Measurements from ENCODE around the gene RNF207.
A peak's percentile ranks its signal among the peaks of the same experiment; 100 is the strongest.

Gene RNF207

GRCh38 chr1:6179564-6180175, 26.2 kb upstream of the RNF207 start (continued):
- no peak for TF ChIP-seq ZNF571 (tag by site-specific recombination; IDR thresholded peaks at IDR 0.05)

DNA sequence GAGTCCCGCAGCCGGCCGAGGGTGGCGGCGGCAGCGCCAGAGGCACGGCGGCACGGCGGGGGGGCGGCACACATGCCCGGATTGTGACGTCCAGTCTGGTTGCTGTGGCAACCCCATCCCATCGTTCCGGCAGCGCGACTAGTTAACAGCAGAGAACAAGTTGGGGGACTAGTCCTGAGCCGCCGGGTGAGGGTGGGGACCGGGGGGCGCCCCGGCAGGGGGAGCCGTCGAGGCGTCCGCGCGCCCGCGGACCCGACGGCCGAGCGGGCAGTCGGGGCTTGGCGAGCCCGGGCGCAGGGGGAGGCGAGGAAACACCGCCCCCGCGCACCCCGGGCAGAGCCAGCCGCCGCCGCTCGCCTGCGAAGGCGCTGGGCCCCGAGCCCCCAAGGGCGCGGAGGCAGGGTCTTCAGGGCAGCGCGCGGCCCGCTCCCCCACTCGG, 25.6 kb upstream of the RNF207 start, which contains the start of gene CHD5:
Gene CHD5 (minus strand): TSS at position 54 of the 439 bp plus-strand sequence. CDS start 298 bp downstream, outside the sequence.
- ChIA-PET POLR2A (no interaction called here), CTCF (no interaction called here)
- peaks cover 0 to 12% of the 10 kb centered on the region in 2 experiments; a peak in 1 of 3 replicates for H3K36me3 ChIP-seq (ENCODE audit: control insufficient read depth in 2 of 2, insufficient read depth in 1 of 2, low read length in 2 of 2)
- H3K4me3 ChIP-seq (ENCODE audit: low read depth, low read length): peak within 1 kb of the TSS; percentile 29
- no peak within 1 kb of the TSS; the same call in 1 of the 2 replicates for H3K27ac ChIP-seq (ENCODE audit: extremely low read depth, low read depth, low read length)
- no peaks in the 10 kb centered on the region for H3K4me1 ChIP-seq (ENCODE audit: control insufficient read depth, insufficient read depth, low read length)
- TF ChIP-seq GLIS1 (tag by site-specific recombination; IDR thresholded peaks at IDR 0.05) (peak; percentile 44; the same call in 1 of the 2 replicates), ZNF146 (tag by site-specific recombination; IDR thresholded peaks at IDR 0.05) (0 out of 2 replicates have a peak, but pooled peaks have one; percentile 6), ZNF514 (tag by site-specific recombination; IDR thresholded peaks at IDR 0.05) (no peak)
- TF ChIP-seq, protein P1, sequence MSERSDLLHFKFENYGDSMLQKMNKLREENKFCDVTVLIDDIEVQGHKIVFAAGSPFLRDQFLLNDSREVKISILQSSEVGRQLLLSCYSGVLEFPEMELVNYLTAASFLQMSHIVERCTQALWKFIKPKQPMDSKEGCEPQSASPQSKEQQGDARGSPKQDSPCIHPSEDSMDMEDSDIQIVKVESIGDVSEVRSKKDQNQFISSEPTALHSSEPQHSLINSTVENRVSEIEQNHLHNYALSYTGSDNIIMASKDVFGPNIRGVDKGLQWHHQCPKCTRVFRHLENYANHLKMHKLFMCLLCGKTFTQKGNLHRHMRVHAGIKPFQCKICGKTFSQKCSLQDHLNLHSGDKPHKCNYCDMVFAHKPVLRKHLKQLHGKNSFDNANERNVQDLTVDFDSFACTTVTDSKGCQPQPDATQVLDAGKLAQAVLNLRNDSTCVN (tag by site-specific recombination; optimal IDR thresholded peaks at IDR 0.05): peak; percentile 39
- no peaks in the 10 kb centered on the region for H3K9me3 ChIP-seq (ENCODE audit: control insufficient read depth, insufficient read depth, low read depth, low read length)

DNA sequence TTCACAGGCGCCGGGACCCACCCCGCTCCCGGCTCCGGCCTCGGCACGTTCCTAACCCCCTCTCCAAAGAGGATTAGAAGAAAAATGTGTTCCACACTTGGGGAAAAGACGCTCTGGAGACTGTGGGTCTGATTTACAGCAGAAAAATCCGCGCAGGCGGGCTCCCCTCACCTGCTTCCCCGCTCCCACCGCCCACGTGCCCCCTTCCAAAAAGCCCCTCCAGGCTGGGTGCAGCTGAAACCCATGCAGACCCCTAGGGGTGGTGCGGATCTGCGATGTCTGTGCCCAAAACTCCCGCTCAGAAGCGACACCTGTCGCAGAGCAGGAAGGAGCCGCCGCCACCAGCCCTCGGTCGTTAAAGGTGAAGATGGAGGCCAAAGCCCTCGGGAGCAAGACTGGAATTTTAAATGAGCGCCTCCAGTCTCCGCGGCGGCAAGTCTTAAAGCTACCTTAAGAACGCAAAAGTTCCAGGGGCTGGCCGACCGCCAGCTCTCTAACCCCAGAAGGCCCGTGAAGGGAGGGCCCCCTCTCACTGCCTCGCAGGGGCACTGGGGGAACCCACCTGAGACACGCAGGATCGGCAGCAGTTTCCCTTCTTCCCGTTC, 25.1 kb upstream of the RNF207 start:
- TF ChIP-seq ZFHX2 (tag by site-specific recombination; conservative IDR thresholded peaks at IDR 0.05): peak; percentile 35; the same call in 1 of the 2 replicates
- peak; percentile 84; the same call in 1 of the 2 replicates for TF ChIP-seq ZNF10 (tag by site-specific recombination; IDR thresholded peaks at IDR 0.05)
- peak; percentile 79 for TF ChIP-seq GLIS2 (tag by site-specific recombination; IDR thresholded peaks at IDR 0.05)
- no peak for TF ChIP-seq EGR2 (tag by site-specific recombination; IDR thresholded peaks at IDR 0.05; ENCODE audit: low read depth)
- 0 out of 2 replicates have a peak, but pooled peaks have one; percentile 26 for TF ChIP-seq ZEB2 (tag by site-specific recombination; IDR thresholded peaks at IDR 0.05)
- 0 out of 2 replicates have a peak, but pooled peaks have one; percentile 21 for TF ChIP-seq ZNF335 (tag by site-specific recombination; conservative IDR thresholded peaks at IDR 0.05)
- peak; percentile 96 for TF ChIP-seq SCRT2 (tag by site-specific recombination; IDR thresholded peaks at IDR 0.05)
- TF ChIP-seq, protein P2, sequence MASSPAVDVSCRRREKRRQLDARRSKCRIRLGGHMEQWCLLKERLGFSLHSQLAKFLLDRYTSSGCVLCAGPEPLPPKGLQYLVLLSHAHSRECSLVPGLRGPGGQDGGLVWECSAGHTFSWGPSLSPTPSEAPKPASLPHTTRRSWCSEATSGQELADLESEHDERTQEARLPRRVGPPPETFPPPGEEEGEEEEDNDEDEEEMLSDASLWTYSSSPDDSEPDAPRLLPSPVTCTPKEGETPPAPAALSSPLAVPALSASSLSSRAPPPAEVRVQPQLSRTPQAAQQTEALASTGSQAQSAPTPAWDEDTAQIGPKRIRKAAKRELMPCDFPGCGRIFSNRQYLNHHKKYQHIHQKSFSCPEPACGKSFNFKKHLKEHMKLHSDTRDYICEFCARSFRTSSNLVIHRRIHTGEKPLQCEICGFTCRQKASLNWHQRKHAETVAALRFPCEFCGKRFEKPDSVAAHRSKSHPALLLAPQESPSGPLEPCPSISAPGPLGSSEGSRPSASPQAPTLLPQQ (tag by site-specific recombination; IDR thresholded peaks at IDR 0.05): peak; percentile 24; the same call in 1 of the 2 replicates
- TF ChIP-seq ZNF114 (tag by site-specific recombination; IDR thresholded peaks at IDR 0.05): no peak
- TF ChIP-seq ZNF600 (tag by site-specific recombination; IDR thresholded peaks at IDR 0.05): peak; percentile 41; the same call in 1 of the 2 replicates
- no peak for TF ChIP-seq ZSCAN30 (tag by site-specific recombination; IDR thresholded peaks at IDR 0.05)
- TF ChIP-seq, protein P1 (tag by site-specific recombination; optimal IDR thresholded peaks at IDR 0.05): peak; percentile 37
- TF ChIP-seq ZBTB20 (tag by site-specific recombination; IDR thresholded peaks at IDR 0.05): peak; percentile 58; the same call in 1 of the 2 replicates
- H3K4me3 ChIP-seq (ENCODE audit: low read depth, low read length): no peak overlapping the region

More for the DNA sequence above, 25.1 kb upstream of the RNF207 start:
- Histone ChIP-seq H3K27ac (ENCODE audit: extremely low read depth, low read depth, low read length) (no peak overlapping the region), H3K36me3 (ENCODE audit: control insufficient read depth in 2 of 2, insufficient read depth in 1 of 2, low read length in 2 of 2) (peaks cover 0 to 17% of the 10 kb centered on the region in 2 experiments; a peak in 1 of 3 replicates), H3K4me1 (ENCODE audit: control insufficient read depth, insufficient read depth, low read length) (no peaks in the 10 kb centered on the region), H3K9me3 (ENCODE audit: control insufficient read depth, insufficient read depth, low read depth, low read length) (no peaks in the 10 kb centered on the region)
- ChIA-PET CTCF (no interaction called here), POLR2A (no interaction called here)

Measured in HEK293 (cell line).